HepG2 (cell line): Measurements from ENCODE around the gene STYXL1. TPM values are rescaled to one million over a fixed set of nuclear protein-coding genes. Genes with fewer than 3 reads are reported as not detected.
A peak's percentile ranks its signal among the peaks of the same experiment; 100 is the strongest.

Experiments
- CENPT ChIP-seq: sonication (generic); formaldehyde crosslinking; IDR thresholded peaks from 2 replicates; pipeline ENCODE4 v1.8.0; 2022; ENCODE audit warnings: low read depth, mild to moderate bottlenecking, moderate library complexity, missing genetic modification reagents
- GABPA ChIP-seq, 2 experiments: IDR thresholded peaks; 2 replicates each; pipeline ENCODE4 v1.6.1; 2011 to 2016; ENCODE audit warnings: low read depth in 2 of 2, low read length in 1 of 2, missing biosample characterization in 1 of 2, missing genetic modification characterization in 1 of 2
- HOMEZ ChIP-seq: IDR thresholded peaks from 2 replicates; pipeline ENCODE4 v1.6.1; 2016; ENCODE audit warnings: low read depth
- MLXIP ChIP-seq: sonication (generic); formaldehyde crosslinking; IDR thresholded peaks from 2 replicates; pipeline ENCODE4 v1.9.0; 2021; ENCODE audit warnings: missing genetic modification reagents, borderline replicate concordance
- NCOA1 ChIP-seq: sonication (generic); formaldehyde crosslinking; IDR thresholded peaks from 2 replicates; pipeline ENCODE4 v1.9.0; 2021; ENCODE audit warnings: missing genetic modification reagents
- NCOA2 ChIP-seq: sonication (generic); formaldehyde crosslinking; IDR thresholded peaks from 2 replicates; pipeline ENCODE4 v1.8.0; 2022; ENCODE audit warnings: inconsistent platforms
- NR1H2 ChIP-seq: sonication (generic); formaldehyde crosslinking; IDR thresholded peaks from 2 replicates; pipeline ENCODE4 v1.8.1; 2022; ENCODE audit warnings: low read depth, missing genetic modification reagents, borderline replicate concordance
- NR2F1 ChIP-seq, 2 experiments: fragments of 450-650 bp in 1 of 2; formaldehyde crosslinking in 1 of 2; IDR thresholded peaks; 2 replicates each; pipeline versions ENCODE4 v1.5.0 to v1.6.1; 2016 to 2020; ENCODE audit warnings: mild to moderate bottlenecking in 1 of 2, missing compliant biosample characterization in 1 of 2, missing genetic modification reagents in 1 of 2, moderate library complexity in 1 of 2
- PITX1 ChIP-seq: sonication (generic); formaldehyde crosslinking; IDR thresholded peaks from 2 replicates; pipeline ENCODE4 v1.5.1; 2020; ENCODE audit warnings: mild to moderate bottlenecking, missing genetic modification reagents
- PRDM4 ChIP-seq: sonication (generic); formaldehyde crosslinking; IDR thresholded peaks from 2 replicates; pipeline ENCODE4 v1.9.0; 2021; ENCODE audit warnings: missing genetic modification reagents, borderline replicate concordance
- RAD51 ChIP-seq: fragments of 450-650 bp; IDR thresholded peaks from 2 replicates; pipeline ENCODE4 v1.6.1; 2016; ENCODE audit warnings: borderline replicate concordance
- RFX3 ChIP-seq: IDR thresholded peaks from 2 replicates; pipeline ENCODE4 v1.6.1; 2016; ENCODE audit warnings: missing biosample characterization, missing genetic modification reagents
- SKIL ChIP-seq: sonication (generic); formaldehyde crosslinking; IDR thresholded peaks from 2 replicates; pipeline ENCODE4 v1.8.0; 2022; ENCODE audit warnings: missing genetic modification reagents, mild to moderate bottlenecking, moderate library complexity, borderline replicate concordance
- STAT5B ChIP-seq: sonication (generic); formaldehyde crosslinking; IDR thresholded peaks from 2 replicates; pipeline ENCODE4 v1.4.0; 2020; ENCODE audit warnings: missing genetic modification reagents
- THAP11 ChIP-seq: IDR thresholded peaks from 2 replicates; pipeline ENCODE4 v1.6.1; 2016; ENCODE audit warnings: missing biosample characterization, missing genetic modification reagents
- U2AF2 ChIP-seq: fragments of 200-400 bp; formaldehyde crosslinking; IDR thresholded peaks from 2 replicates; pipeline ENCODE4 v1.6.1; 2017; ENCODE audit warnings: low read depth, mild to moderate bottlenecking, low read length
- ZMAT5 ChIP-seq: sonication (generic); formaldehyde crosslinking; IDR thresholded peaks from 2 replicates; pipeline ENCODE4 v1.5.0; 2020; ENCODE audit warnings: mild to moderate bottlenecking, low read depth, missing genetic modification reagents, borderline replicate concordance
- ZNF569 ChIP-seq: sonication (generic); formaldehyde crosslinking; IDR thresholded peaks from 2 replicates; pipeline ENCODE4 v1.5.0; 2020; ENCODE audit warnings: mild to moderate bottlenecking, missing genetic modification reagents, moderate library complexity, borderline replicate concordance
- ZNF598 ChIP-seq: sonication (generic); formaldehyde crosslinking; IDR thresholded peaks from 2 replicates; pipeline ENCODE4 v1.5.1; 2020; ENCODE audit warnings: mild to moderate bottlenecking, missing genetic modification reagents, borderline replicate concordance
- ZNF619 ChIP-seq: sonication (generic); formaldehyde crosslinking; IDR thresholded peaks from 2 replicates; pipeline ENCODE4 v1.4.0; 2020; ENCODE audit warnings: mild to moderate bottlenecking, missing genetic modification reagents
- polyA plus RNA-seq, 8 experiments: library from polyadenylated mRNA; depleted of rRNA in 3 of 8; stranded (reverse) in 7 of 8; unstranded in 1 of 8; fragments of >200 nt; fragmentation: Illumina TruSeq in 4 of 8; extraction: Trizol in 4 of 8; gene quantifications; 2 replicates each; pipeline versions ENCODE4 v1.2.1 to v1.2.3, GENCODE V29; 2011 to 2016; ENCODE audit warnings: low read depth in 4 of 8, missing spikeins in 1 of 8, mixed read lengths in 1 of 8; ENCODE audit not compliant: insufficient read depth in 1 of 8
- total RNA-seq, 5 experiments: library from RNA; depleted of rRNA; stranded (reverse); fragments of >200 nt; fragmentation: Illumina TruSeq; extraction: Trizol; gene quantifications; 2 replicates each; pipeline ENCODE4 v1.2.3, GENCODE V29; 2016; ENCODE audit warnings: low read depth in 1 of 5

The STYXL1 gene
- total and polyA plus RNA-seq, 2 of the 13 experiments (the other 11 are each of a cell fraction or from before 2014, with no cell fraction given), result 23.9 to 38.3 TPM

GRCh38 chr7:76020031-76020714 lies 27.6 kb downstream of the STYXL1 start (continued):
- no peak for TF ChIP-seq SKIL (CRISPR knock-in tag)
- no peak for TF ChIP-seq U2AF2
- no peak for TF ChIP-seq STAT5B (CRISPR knock-in tag)
- no peak for TF ChIP-seq NR1H2 (CRISPR knock-in tag)
- TF ChIP-seq CENPT (CRISPR knock-in tag), result no peak
- TF ChIP-seq ZMAT5 (CRISPR knock-in tag), result no peak
- TF ChIP-seq NCOA2, result no peak
- no peak for TF ChIP-seq THAP11
- TF ChIP-seq NR2F1 (CRISPR knock-in tag; IDR thresholded peaks at IDR 0.05), result no peak
- TF ChIP-seq ZNF569 (CRISPR knock-in tag), result no peak
- no peak for TF ChIP-seq NCOA1
- no peak for TF ChIP-seq RAD51
- TF ChIP-seq GABPA (IDR thresholded peaks at IDR 0.05; ENCODE audit: low read depth, low read length), result no peak
- no peak for TF ChIP-seq GABPA (CRISPR knock-in tag; IDR thresholded peaks at IDR 0.05; ENCODE audit: low read depth)
- 0 out of 2 replicates have a peak, but pooled peaks have one; percentile 46 for TF ChIP-seq PITX1 (CRISPR knock-in tag)
- TF ChIP-seq PRDM4, result no peak
- TF ChIP-seq MLXIP, result no peak
- TF ChIP-seq ZNF598 (CRISPR knock-in tag), result no peak
- TF ChIP-seq ZNF619, result no peak
- TF ChIP-seq HOMEZ, result 0 out of 2 replicates have a peak, but pooled peaks have one; percentile 25
- no peak for TF ChIP-seq RFX3
